ENCODE data around the gene HSBP1L1. TPM values are rescaled to one million over a fixed set of nuclear protein-coding genes. Genes with fewer than 3 reads are reported as not detected.

HSBP1L1 gene
- total RNA-seq, 1 donor from 2014 or later = 44.7 TPM

DNA sequence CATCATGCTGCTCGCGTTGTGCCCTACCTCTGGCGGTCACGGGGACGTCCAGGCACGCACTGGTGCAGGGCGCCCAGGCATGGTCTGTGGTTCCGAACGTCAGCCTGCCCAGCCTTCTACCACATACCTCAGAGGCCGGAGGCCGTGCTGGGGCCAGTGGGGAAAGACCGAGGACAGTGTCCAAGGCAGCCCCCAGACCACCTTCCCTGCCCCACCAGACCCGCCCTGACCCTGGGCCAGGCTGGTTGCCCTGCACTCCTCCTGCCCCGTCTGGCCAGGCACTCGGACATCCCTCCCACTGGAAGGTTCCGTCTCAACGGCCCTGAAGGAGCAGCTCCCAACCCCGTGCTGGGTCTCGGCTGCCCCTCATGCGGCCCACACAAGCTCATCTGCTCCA, 45.8 kb upstream of the HSBP1L1 start:
- no peak for TF ChIP-seq CTCF (conservative IDR thresholded peaks at IDR 0.05; ENCODE audit: low read depth, low read length)
- no peak overlapping the region for H3K4me3 ChIP-seq (ENCODE audit: low read depth, low read length)
- no peak for DNase-seq (ENCODE audit: low read depth)

- no peak overlapping the region for H3K4me3 ChIP-seq (ENCODE audit: low read depth, low read length)
- DNase-seq (ENCODE audit: low read depth) = no peak
- no peak for TF ChIP-seq CTCF (conservative IDR thresholded peaks at IDR 0.05; ENCODE audit: low read depth, low read length)
Observed at GRCh38 chr18:79919089-79919488, 45.4 kb upstream of the HSBP1L1 start.

DNA sequence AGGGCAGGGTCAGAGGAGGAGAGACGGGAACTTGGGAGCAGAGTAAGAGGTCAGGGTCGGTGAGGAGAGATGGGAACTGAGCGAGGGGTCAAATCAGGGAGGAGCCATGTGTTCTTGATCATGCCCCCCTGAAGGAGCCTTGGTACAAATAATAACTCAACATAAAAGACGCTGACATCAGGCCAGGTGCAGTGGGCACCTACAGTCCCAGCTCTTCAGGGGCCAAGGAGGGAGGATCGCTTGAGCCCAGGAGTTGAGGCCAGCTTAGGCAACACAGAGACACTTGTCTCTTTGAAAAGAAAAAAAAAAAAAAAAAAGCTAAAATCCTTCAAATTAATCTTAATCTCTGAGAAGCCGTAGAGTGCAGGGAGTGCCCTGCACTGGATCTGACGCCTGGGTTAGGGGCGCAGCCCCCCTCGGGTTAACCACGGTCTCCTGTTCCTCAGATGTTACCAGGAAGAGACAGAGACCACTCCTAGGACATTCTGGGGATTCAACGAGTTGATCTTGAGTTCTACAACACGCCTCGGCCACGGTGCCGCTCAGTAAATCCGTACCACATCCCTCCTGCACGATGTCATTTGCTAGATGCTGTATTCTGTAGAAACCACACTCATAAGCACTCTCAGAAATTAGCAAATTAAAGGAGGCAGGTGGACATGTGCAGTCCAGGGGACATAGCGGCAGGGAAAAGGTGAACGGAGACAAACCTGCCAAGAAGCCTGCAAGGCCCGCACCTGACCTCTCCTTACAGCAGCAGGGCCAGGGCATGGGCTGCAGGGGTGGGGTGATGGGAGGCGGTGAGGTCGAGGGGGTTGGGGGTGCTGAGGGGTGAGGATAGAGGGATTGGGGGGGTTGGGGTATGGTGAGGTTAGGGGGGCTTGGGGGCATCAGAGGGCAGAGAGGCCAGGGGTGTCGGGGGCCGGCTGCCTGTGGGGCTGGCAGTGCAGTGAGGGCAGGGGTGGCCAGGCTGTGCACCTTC, 42.2 kb upstream of the HSBP1L1 start:
- DNase-seq (ENCODE audit: low read depth) = no peak
- no peak for TF ChIP-seq CTCF (conservative IDR thresholded peaks at IDR 0.05; ENCODE audit: low read depth, low read length)
- H3K4me3 ChIP-seq (ENCODE audit: low read depth, low read length) = no peak overlapping the region

DNA sequence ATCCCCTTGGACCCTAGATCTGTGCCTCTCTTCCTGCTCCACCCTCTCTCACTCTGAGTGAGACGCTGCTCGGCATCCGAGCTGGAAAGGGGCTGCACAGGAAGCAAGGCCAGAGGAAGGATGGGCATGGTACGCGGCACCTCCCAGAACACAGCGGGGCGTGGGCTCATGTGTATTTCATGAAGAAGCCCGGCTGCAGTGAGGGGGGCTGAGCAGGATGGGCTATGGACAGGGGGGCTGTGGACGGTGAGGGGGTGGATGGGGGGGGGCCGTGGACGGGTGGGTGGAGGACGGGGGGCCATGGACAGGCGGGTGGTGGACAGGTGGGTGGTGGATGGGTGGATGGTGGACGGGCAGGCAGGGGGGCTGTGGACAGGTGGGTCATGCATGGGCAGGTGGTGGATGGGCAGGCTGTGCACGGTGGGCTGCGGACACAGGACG, 41.5 kb upstream of the HSBP1L1 start:
- TF ChIP-seq CTCF (conservative IDR thresholded peaks at IDR 0.05; ENCODE audit: low read depth, low read length) = no peak
- H3K4me3 ChIP-seq (ENCODE audit: low read depth, low read length) = no peak overlapping the region
- no peak for DNase-seq (ENCODE audit: low read depth)

DNA sequence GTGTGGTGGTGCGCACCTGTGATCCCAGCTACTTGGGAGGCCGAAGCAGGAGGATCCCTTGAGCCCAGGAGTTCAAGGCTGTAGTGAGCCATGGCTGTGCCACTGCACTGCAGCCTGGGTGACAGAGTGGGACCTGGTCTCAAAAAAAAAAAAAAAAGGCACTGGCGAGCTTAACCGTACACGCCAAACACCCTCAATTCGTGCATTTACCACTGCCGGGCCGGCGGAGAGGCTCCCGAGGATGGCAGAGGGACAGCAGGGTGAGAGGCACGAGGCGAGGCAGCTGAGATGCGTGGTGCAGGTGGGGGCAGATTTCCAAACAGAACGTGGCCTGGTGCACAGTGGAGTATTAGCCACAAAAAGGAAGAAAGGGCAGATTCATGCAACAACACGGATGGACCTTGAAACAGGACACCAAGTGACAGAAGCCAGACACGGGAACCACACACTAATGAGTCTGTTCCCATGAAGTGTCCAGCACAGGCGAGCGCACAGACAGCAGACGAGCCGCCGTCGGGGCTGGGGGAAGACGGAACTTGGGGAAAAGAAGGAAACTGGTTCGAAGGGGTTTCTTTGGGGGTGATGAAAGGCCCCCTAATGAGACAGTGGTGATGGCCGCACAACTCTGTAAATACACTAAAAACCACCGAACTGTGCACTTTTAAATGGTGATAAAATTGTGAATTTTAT, 40.4 kb upstream of the HSBP1L1 start:
- DNase-seq (ENCODE audit: low read depth) = no peak
- no peak for TF ChIP-seq CTCF (conservative IDR thresholded peaks at IDR 0.05; ENCODE audit: low read depth, low read length)
- no peak overlapping the region for H3K4me3 ChIP-seq (ENCODE audit: low read depth, low read length)

DNA sequence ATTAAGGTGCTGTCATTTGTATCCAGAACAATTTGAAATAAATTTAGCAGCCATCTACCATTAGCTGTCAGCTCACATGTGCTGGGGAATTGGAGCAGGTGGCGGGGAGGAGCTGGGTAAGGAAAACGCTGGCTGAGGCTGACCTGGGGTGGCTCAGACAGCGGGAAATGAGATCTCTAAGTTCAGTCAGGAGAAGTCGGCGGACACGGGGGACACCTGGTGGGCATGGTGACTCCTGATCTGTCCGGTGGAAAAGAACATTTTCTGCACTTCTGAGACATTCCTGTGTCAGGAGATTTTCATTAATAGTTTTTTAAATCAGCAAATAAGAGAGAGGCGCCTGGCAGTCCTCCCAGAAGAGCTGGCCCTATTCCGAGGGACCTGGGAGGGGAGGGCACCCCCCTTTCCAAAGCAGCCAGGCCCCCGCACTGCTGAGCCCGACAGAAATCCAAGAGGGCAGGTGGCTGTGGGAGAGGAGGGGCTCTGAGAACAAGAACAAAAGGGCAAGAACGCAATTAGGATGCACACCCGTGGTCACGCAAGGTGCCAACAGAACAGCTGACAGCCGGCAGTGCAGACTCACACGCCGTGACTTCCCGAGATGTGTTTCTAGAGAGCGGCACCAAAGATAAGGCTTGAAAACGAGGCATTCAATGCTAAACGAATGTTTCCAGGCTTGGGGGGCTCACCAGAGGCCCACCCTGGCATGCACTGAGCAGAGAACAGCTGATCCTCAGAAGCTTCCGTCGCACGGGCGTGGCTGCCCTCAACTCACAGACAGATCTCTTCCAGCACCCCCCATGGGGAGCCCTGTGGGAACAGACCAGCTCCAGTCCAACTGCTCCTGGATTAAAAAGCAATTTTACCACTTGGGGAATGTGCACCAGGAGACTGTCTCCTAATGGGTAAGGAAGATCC, 39.4 kb upstream of the HSBP1L1 start:
- H3K4me3 ChIP-seq (ENCODE audit: low read depth, low read length) = no peak overlapping the region
- no peak for DNase-seq (ENCODE audit: low read depth)
- no peak for TF ChIP-seq CTCF (conservative IDR thresholded peaks at IDR 0.05; ENCODE audit: low read depth, low read length)
